ENCODE results near the gene SLC25A21. TPM values are rescaled to one million over a fixed set of nuclear protein-coding genes. Genes with fewer than 3 reads are reported as not detected.

SLC25A21 gene
- total and polyA plus RNA-seq, 4 donors, result 0.65 to 1.4 (median 1.3) TPM; not detected in 1

DNA sequence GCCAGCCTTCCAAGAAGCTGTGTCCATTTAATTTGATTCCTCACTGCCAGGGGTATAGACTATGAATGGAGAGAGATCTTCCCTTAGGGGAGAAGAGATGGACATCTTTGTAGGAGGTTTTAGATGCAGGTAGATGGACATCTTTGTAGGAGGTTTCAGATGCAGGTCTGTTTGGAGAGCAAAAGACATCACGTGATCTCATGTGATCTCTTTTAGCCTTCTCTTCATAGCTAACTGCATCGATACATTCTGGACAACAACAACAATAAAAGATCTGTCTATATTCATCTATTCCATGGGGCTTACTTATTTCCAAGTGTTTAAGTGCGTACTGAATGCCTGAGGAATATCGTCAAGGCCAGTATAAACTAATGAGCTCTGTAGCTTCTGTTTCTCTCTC lies 347.6 kb downstream of the SLC25A21 start:
- intact Hi-C loops (cut with DNase I), result no loop called here
- WGBS, 2 donors, result 90 to 94% methylated on average over 4 of the region's 4 CpGs

GRCh38 chr14:36823651-36824050 lies 348.8 kb downstream of the SLC25A21 start:
- Histone ChIP-seq H3K27ac (ENCODE audit: low read depth in 1 of 2, low read length in 2 of 2) (no peak overlapping the region), H3K4me1 (ENCODE audit: control insufficient read depth in 1 of 2, insufficient read depth in 2 of 2, low read length in 2 of 2) (no peaks in the 10 kb centered on the region), H3K36me3 (ENCODE audit: control insufficient read depth in 1 of 2, insufficient read depth in 2 of 2, low read length in 1 of 2) (no peaks in the 10 kb centered on the region), H3K4me3 (ENCODE audit: low read length in 2 of 2) (no peak overlapping the region), H3K9me3 (ENCODE audit: control insufficient read depth, low read length) (no peaks in the 10 kb centered on the region), H3K27me3 (ENCODE audit: control insufficient read depth in 1 of 2, insufficient read depth in 2 of 2, low read length in 1 of 2) (no peaks in the 10 kb centered on the region)
- intact Hi-C loops (cut with DNase I), result no loop called here
- DNase-seq (no peak), ATAC-seq (ENCODE audit: low FRiP score) (no peak)
- 73% methylated on average over 4 of the region's 4 CpGs for WGBS, 2 donors

More for the DNA sequence above, 347.6 kb downstream of the SLC25A21 start:
- H3K4me1 ChIP-seq (ENCODE audit: control insufficient read depth in 1 of 2, insufficient read depth in 2 of 2, low read length in 2 of 2), result no peaks in the 10 kb centered on the region
- H3K36me3 ChIP-seq (ENCODE audit: control insufficient read depth in 1 of 2, insufficient read depth in 2 of 2, low read length in 1 of 2), result no peaks in the 10 kb centered on the region
- H3K27me3 ChIP-seq (ENCODE audit: control insufficient read depth in 1 of 2, insufficient read depth in 2 of 2, low read length in 1 of 2), result no peaks in the 10 kb centered on the region
- H3K9me3 ChIP-seq (ENCODE audit: control insufficient read depth, low read length), result no peaks in the 10 kb centered on the region
- no peak overlapping the region for H3K4me3 ChIP-seq (ENCODE audit: low read length in 2 of 2)
- no peak overlapping the region for H3K27ac ChIP-seq (ENCODE audit: low read depth in 1 of 2, low read length in 2 of 2)
- DNase-seq (no peak), ATAC-seq (ENCODE audit: low FRiP score) (no peak)

DNA sequence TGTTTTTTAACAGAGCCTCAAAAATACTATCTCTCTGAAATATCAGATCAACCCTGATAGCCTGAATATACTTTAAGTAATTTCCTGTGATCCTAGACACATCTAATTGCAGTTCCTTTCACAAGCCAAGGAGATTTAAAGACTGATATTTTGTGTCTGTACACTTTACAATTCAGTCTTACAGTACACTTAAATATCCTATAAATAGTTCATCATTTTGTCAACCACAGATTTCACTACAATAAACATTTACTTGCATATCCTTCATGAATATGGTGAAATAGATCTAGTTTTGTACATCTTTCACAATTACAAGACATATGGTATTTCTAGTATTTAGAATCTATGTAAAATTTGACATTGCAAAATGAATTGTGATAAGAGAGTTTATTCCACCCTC lies 349.7 kb downstream of the SLC25A21 start:
- no peak for ATAC-seq (ENCODE audit: low FRiP score)
- Histone ChIP-seq H3K4me1 (ENCODE audit: control insufficient read depth in 1 of 2, insufficient read depth in 2 of 2, low read length in 2 of 2) (no peaks in the 10 kb centered on the region), H3K27ac (ENCODE audit: low read depth in 1 of 2, low read length in 2 of 2) (no peak overlapping the region), H3K27me3 (ENCODE audit: control insufficient read depth in 1 of 2, insufficient read depth in 2 of 2, low read length in 1 of 2) (no peaks in the 10 kb centered on the region), H3K9me3 (ENCODE audit: control insufficient read depth, low read length) (no peaks in the 10 kb centered on the region), H3K4me3 (ENCODE audit: low read length in 2 of 2) (no peak overlapping the region), H3K36me3 (ENCODE audit: control insufficient read depth in 1 of 2, insufficient read depth in 2 of 2, low read length in 1 of 2) (no peaks in the 10 kb centered on the region)
- DNase-seq, result no peak
- intact Hi-C loops (cut with DNase I), result no loop called here

- DNase-seq (no peak), ATAC-seq (ENCODE audit: low FRiP score) (no peak)
- Histone ChIP-seq H3K4me1 (ENCODE audit: control insufficient read depth in 1 of 2, insufficient read depth in 2 of 2, low read length in 2 of 2) (no peaks in the 10 kb centered on the region), H3K4me3 (ENCODE audit: low read length in 2 of 2) (no peak overlapping the region), H3K27ac (ENCODE audit: low read depth in 1 of 2, low read length in 2 of 2) (no peak overlapping the region), H3K27me3 (ENCODE audit: control insufficient read depth in 1 of 2, insufficient read depth in 2 of 2, low read length in 1 of 2) (no peaks in the 10 kb centered on the region), H3K36me3 (ENCODE audit: control insufficient read depth in 1 of 2, insufficient read depth in 2 of 2, low read length in 1 of 2) (no peaks in the 10 kb centered on the region), H3K9me3 (ENCODE audit: control insufficient read depth, low read length) (no peaks in the 10 kb centered on the region)
- intact Hi-C loops (cut with DNase I), result no loop called here
- 44 to 69% methylated on average over 1 of the region's 1 CpG for WGBS, 2 donors
These were observed 351.5 kb downstream of the SLC25A21 start for GRCh38 chr14:36820901-36821300.

GRCh38 chr14:36820111-36820709 lies 352.2 kb downstream of the SLC25A21 start:
- WGBS, 2 donors, result 40 to 45% methylated on average over 2 of the region's 2 CpGs
- no peaks in the 10 kb centered on the region for H3K9me3 ChIP-seq (ENCODE audit: control insufficient read depth, low read length)

GRCh38 chr14:36818794-36819384 lies 353.5 kb downstream of the SLC25A21 start:
- ATAC-seq (ENCODE audit: low FRiP score) (no peak), DNase-seq (no peak)
- H3K27ac ChIP-seq (ENCODE audit: low read depth in 1 of 2, low read length in 2 of 2), result no peak overlapping the region
- no peaks in the 10 kb centered on the region for H3K9me3 ChIP-seq (ENCODE audit: control insufficient read depth, low read length)
- intact Hi-C loops (cut with DNase I), result no loop called here
- no peaks in the 10 kb centered on the region for H3K27me3 ChIP-seq (ENCODE audit: control insufficient read depth in 1 of 2, insufficient read depth in 2 of 2, low read length in 1 of 2)
- WGBS, 2 donors, result 13 to 16% methylated on average over 2 of the region's 2 CpGs
- H3K36me3 ChIP-seq (ENCODE audit: control insufficient read depth in 1 of 2, insufficient read depth in 2 of 2, low read length in 1 of 2), result no peaks in the 10 kb centered on the region
- no peaks in the 10 kb centered on the region for H3K4me1 ChIP-seq (ENCODE audit: control insufficient read depth in 1 of 2, insufficient read depth in 2 of 2, low read length in 2 of 2)
- H3K4me3 ChIP-seq (ENCODE audit: low read length in 2 of 2), result no peak overlapping the region

More at GRCh38 chr14:36820111-36820709, 352.2 kb downstream of the SLC25A21 start:
- no peak overlapping the region for H3K4me3 ChIP-seq (ENCODE audit: low read length in 2 of 2)
- H3K4me1 ChIP-seq (ENCODE audit: control insufficient read depth in 1 of 2, insufficient read depth in 2 of 2, low read length in 2 of 2), result no peaks in the 10 kb centered on the region
- no peak overlapping the region for H3K27ac ChIP-seq (ENCODE audit: low read depth in 1 of 2, low read length in 2 of 2)
- DNase-seq (no peak), ATAC-seq (ENCODE audit: low FRiP score) (no peak)
- intact Hi-C loops (cut with DNase I), result no loop called here
- H3K27me3 ChIP-seq (ENCODE audit: control insufficient read depth in 1 of 2, insufficient read depth in 2 of 2, low read length in 1 of 2), result no peaks in the 10 kb centered on the region
- no peaks in the 10 kb centered on the region for H3K36me3 ChIP-seq (ENCODE audit: control insufficient read depth in 1 of 2, insufficient read depth in 2 of 2, low read length in 1 of 2)

DNA sequence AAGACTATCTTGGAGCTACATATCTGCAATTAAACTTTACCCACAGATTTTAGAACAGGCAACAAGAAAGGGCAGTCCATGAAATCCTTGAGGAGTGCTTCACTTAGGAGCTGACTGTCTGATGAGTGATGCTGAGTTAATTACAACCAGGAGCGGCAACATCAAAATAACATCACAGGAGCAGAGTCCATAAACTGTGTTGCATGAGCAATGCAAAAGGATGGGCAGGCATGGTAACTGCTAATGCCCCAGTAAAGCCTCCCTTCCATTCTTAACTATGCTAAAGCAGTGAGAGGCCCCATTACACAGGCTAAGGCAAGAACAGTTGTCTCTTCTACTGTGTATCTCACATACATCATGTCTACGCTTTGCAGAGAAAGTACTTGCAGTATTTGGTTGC lies 354.2 kb downstream of the SLC25A21 start:
- no peaks in the 10 kb centered on the region for H3K9me3 ChIP-seq (ENCODE audit: control insufficient read depth, low read length)
- intact Hi-C loops (cut with DNase I), result no loop called here
- WGBS, 2 donors, result 45 to 87% methylated on average over 2 of the region's 2 CpGs

GRCh38 chr14:36817071-36817930 lies 355.1 kb downstream of the SLC25A21 start:
- intact Hi-C loops (cut with DNase I), result no loop called here
- Histone ChIP-seq H3K9me3 (ENCODE audit: control insufficient read depth, low read length) (no peaks in the 10 kb centered on the region), H3K27me3 (ENCODE audit: control insufficient read depth in 1 of 2, insufficient read depth in 2 of 2, low read length in 1 of 2) (no peaks in the 10 kb centered on the region), H3K4me1 (ENCODE audit: control insufficient read depth in 1 of 2, insufficient read depth in 2 of 2, low read length in 2 of 2) (no peaks in the 10 kb centered on the region), H3K27ac (ENCODE audit: low read depth in 1 of 2, low read length in 2 of 2) (no peak overlapping the region), H3K4me3 (ENCODE audit: low read length in 2 of 2) (no peak overlapping the region), H3K36me3 (ENCODE audit: control insufficient read depth in 1 of 2, insufficient read depth in 2 of 2, low read length in 1 of 2) (no peaks in the 10 kb centered on the region)
- 82 to 91% methylated on average over 9 of the region's 9 CpGs for WGBS, 2 donors
- ATAC-seq (ENCODE audit: low FRiP score) (no peak), DNase-seq (no peak)

More for the DNA sequence above, 354.2 kb downstream of the SLC25A21 start:
- DNase-seq (no peak), ATAC-seq (ENCODE audit: low FRiP score) (no peak)
- no peaks in the 10 kb centered on the region for H3K27me3 ChIP-seq (ENCODE audit: control insufficient read depth in 1 of 2, insufficient read depth in 2 of 2, low read length in 1 of 2)
- no peaks in the 10 kb centered on the region for H3K4me1 ChIP-seq (ENCODE audit: control insufficient read depth in 1 of 2, insufficient read depth in 2 of 2, low read length in 2 of 2)
- no peaks in the 10 kb centered on the region for H3K36me3 ChIP-seq (ENCODE audit: control insufficient read depth in 1 of 2, insufficient read depth in 2 of 2, low read length in 1 of 2)
- H3K4me3 ChIP-seq (ENCODE audit: low read length in 2 of 2), result no peak overlapping the region
- H3K27ac ChIP-seq (ENCODE audit: low read depth in 1 of 2, low read length in 2 of 2), result no peak overlapping the region

All from aorta (tissue), 5 donors.